GM19035 (cell line): ENCODE data around the gene CHTF18.

ENCODE experiments used
- ATAC-seq: cut with Tn5 transposase; IDR thresholded peaks from one replicate; pipeline ENCODE4 v1.9.1; 2021; ENCODE audit not compliant: unreplicated experiment

CHTF18 gene

DNA sequence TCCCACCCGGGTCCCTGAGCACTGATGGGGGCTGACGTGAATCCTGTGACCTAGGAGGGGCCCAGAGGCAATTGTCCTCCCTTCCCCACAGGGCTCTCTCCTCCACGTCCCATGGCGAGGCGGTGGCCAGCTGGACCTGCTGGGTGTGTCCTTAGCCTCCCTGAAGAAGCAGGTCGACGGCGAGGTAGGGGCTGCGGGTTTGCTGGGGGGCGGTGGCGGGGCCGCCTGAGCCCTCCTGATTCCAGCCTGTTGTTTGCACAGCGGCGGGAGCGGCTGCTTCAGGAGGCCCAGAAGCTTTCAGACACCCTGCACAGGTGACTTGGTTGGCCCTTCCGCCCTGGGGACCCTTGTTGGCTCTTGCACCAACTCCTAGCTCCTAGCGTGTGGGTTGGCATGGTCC lies 1.7 kb downstream of the CHTF18 start:
- no peak for ATAC-seq

DNA sequence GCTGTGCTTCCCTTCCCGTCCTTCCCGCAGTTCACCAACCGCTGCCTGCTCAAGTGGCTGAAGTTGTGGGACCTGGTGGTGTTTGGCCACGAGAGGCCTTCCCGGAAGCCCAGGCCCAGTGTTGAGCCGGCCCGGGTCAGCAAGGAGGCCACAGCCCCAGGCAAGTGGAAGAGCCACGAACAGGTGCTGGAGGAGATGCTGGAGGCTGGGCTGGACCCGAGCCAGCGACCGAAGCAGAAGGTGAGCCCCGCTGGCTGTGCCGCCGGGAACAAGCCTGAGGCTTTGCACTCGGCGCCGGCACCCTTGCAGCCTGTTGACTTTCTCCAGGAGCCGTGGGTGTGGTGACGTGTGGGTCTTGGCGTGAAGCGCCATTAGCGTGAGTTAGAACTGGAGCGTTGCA lies 2.7 kb downstream of the CHTF18 start:
- ATAC-seq = no peak

DNA sequence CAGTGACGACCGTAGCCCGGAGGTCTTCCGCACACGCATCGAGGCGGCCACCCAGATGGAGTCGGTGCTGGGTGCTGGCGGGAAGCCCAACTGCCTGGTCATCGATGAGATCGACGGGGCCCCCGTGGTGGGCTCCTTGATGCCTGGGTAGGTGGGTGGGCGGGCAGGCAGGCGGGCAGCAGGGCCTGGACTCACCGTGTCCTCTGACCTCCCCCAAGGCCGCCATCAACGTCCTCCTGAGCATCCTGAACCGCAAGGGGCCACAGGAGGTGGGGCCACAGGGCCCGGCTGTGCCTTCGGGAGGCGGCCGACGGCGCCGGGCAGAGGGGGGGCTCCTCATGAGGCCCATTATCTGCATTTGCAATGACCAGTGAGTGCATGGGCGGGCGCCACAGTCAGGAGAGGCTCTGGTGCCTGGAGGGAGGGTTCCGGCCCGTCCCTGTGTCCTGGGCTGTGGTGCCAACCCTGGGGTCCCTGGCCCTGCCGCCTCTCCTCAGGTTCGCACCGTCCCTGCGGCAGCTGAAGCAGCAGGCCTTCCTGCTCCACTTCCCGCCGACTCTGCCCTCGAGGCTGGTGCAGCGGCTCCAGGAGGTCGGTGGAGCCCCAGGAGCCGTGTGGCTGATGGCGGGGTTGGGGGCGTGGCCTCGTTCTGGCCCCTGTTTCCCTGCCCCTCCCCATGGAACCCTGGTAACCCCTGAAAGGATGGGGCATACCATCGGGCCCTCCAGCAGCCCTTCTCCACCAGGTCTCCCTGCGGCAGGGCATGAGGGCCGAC lies 4.0 kb downstream of the CHTF18 start:
- no peak for ATAC-seq

DNA sequence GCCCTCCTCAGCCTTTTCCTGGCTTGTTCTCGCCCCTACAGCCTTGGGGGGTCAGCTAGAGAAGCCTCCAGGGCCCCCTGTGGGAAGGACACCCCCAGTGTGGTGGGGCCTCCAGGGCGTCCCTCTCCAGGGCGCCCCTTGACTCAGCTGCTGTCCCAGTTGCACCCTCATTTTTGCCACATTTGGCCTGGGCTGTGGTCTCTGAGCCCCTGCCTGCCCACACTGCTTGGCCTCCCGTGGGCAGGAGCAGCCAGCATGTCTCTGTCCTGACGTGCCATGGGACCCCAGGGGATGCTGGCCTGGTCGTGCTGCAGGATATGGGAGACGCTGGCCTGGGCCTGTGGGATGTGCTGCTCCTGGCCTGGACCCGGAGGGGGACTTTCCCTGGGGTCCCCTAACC lies 5.0 kb downstream of the CHTF18 start:
- ATAC-seq = no peak

DNA sequence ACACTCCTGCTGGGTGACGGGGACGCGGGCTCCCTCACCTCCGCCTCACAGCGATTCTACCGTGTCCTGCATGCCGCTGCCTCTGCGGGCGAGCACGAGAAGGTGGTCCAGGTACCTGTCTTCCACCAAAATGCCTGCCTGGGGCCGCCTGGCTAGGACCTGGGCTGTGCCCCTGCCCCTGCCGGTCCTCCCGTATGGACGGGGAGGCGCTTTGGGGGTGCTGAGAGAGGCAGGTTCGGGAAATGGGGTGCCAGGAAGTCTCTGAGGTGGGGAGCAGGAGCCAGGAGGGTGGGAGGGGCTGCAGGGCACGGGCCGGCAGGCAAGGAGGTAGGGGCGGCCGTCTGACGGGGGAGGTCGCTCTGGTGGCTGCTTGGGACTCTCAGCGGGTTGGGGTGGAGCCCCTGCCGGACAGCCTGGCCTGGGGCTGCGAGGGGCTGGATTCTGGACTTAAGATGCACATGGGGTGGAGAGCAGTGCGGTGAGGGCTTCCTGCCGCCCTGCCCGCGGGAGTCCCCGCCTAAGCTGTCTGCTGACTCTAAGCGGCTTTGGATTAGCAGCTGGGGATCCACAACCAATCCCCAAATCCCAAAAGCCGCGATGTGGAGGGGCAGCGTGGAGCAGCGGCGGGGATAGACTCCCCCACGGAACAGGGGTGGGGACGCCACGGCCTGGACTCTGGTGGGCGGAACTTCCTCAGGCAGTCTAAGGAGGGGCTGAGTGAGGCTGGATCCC lies 5.8 kb downstream of the CHTF18 start:
- ATAC-seq = no peak

DNA sequence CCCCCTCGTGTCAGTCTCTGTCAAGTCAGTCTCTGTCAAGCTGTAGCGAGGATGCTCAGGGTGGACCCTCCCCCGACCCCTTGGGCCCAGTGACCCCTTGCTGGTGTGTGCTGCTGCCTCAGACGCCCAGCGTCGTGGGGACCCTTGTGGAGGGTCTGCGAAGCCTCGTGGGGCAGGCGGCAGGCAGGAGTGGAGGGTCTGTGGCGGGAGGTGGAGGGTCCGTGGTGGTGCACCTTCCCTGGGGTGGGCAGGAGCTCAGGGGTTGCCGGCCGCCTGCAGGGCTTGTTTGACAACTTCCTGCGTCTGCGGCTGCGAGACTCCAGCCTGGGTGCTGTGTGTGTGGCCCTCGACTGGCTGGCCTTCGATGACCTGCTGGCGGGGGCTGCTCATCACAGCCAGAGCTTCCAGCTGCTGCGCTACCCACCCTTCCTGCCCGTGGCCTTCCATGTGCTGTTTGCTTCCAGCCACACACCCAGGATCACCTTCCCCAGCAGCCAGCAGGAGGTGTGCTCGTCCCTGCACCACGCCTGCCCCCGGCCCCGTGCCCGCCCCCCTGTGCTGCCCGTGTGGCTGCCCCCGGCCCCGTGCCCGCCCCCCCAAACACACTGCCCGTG lies 6.5 kb downstream of the CHTF18 start:
- ATAC-seq = no peak

DNA sequence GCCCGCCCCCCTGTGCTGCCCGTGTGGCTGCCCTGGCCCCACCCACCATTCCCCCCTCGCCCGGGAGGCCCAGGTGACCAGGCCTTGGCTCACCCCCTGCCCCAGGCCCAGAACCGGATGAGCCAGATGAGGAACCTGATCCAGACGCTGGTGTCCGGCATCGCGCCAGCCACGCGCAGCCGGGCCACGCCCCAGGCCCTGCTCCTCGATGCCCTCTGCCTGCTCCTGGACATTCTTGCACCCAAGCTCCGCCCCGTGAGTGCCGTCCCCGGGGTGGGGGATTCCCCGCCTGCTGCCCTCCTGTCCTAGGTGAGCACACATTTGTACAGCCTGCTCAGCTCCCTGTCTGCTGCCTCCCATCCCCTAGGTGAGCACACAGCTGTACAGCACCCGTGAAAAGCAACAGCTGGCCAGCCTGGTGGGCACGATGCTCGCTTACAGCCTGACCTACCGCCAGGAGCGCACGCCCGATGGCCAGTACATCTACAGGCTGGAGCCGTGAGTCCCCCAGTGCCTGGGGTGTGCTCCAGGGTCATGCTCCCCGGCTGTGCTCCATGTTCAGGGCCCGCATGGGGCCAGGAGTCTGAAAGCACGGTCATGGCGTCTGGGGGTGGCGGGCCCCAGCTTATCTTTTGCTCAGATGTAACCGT lies 7.3 kb downstream of the CHTF18 start:
- ATAC-seq = no peak

DNA sequence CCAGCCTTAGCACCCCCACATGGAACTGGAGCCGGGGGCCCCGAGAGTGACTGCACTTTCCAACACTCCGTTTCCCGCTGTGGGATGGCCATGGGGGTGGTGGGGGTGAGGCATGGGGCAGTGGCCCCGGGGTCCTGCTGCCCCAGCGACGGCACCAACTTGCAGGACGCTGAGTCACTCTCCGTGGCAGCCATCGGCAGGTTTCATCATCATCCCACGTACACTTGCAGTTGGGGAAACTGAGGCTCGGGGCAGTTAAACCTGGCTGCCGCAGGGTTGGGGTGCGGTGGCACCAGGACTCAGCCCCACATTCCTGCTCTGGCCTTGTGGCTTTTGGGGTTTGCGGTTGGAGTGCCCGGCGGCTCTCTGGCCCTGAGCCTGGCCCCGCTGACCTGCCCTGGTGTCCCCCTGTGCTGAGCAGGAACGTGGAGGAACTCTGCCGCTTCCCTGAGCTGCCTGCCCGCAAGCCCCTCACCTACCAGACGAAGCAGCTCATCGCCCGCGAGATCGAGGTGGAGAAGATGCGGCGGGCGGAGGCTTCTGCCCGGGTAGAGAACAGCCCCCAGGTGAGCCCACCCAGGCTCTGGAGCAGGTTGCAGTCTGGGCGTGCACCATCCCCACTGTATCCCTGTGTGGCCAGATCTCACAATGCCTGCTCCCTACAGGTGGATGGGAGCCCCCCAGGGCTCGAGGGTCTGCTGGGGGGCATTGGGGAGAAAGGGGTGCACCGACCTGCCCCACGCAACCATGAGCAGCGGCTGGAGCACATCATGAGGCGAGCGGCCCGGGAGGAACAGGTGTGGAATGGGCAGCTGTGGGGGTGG lies 8.1 kb downstream of the CHTF18 start:
- ATAC-seq = no peak

DNA sequence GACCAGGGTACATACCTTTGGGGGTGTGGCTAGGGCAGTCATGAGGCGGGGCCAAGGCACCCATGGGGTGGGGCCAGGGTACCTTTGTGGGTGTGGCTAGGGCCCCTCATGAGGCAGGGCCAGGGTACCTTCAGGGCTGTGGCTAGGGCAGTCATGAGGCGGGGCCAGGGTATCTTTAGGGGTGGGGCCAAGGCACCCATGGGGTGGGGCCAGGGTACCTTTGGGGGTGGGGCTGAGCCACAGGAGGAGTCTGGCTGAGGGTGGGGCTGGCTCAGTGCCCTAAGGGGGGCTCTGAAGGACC lies 8.7 kb downstream of the CHTF18 start:
- ATAC-seq = no peak

DNA sequence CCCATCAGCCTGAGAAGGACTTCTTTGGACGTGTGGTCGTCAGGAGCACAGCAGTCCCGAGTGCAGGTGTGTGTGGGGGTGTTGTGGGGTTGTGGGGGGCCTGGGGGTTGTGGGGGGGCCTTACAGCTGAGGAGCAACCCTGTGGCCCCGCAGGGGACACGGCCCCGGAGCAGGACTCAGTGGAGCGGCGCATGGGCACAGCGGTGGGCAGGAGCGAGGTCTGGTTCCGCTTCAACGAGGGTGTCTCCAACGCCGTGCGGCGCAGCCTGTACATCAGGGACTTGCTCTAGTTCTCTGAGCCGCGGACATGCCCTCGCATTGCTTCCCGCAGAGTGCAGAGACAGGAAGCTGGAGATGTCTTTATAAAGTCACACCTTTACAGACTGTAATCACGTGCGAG lies 9.3 kb downstream of the CHTF18 start:
- no peak for ATAC-seq

DNA sequence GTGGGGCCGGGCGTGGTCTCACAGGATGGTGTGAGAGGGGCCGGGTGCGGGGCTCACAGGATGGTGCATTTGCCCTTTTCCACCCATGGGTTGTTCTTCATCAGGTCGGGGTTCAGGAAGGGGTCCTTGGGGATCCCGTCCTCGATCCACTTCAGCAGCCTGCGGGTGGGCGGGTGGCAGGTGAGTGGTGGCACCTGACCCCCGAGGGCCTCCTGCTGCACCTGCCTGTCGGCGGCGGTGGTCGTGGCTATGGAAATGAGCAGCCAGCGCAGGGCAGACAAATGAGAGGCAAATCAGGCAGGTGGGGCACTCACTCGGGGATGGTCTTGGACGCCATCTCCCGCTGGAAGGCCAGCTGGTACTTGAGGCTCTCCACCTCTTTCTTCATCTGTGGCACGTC lies 10.2 kb downstream of the CHTF18 start:
- no peak for ATAC-seq

DNA sequence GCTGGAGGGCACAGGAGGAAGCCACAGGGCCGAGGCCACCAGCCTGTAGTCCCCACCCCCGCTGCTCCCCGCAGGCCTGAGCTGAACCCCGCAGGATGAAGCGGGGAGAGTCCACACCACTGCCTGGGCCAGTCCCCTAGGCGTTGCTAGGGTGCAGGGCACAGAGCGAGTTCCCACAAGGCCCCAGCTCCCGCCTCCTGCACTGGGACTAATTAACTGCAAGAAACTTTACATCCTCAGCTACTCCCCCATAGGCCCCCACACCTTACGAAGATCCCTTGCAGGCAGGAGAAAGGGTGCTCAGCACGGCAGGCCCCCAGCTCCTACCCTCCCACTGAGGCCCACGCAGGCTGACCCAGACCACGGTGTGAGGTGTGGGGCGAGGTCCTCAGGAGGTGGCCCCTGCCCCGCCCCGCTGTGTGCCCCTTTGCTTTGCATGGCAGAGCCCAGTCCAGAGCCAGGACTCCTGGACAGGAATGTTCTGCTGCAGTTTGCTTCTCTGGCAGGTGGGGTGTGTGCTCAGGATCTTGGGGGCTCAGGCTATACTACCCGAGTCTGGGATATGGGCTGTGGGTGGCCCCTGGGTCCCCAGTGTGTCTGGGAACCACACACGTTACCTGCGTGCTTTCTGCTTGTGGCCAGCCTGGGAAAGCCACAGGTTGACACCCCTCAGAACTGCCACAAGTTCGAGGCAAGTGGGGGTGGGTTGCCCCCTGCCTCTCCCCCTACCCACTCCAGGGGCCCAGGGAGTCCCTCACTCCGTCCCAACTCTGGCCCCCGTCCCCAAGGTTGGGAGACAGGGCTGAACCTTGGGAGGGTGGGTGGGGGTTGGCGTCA lies 10.9 kb downstream of the CHTF18 start:
- ATAC-seq = no peak

DNA sequence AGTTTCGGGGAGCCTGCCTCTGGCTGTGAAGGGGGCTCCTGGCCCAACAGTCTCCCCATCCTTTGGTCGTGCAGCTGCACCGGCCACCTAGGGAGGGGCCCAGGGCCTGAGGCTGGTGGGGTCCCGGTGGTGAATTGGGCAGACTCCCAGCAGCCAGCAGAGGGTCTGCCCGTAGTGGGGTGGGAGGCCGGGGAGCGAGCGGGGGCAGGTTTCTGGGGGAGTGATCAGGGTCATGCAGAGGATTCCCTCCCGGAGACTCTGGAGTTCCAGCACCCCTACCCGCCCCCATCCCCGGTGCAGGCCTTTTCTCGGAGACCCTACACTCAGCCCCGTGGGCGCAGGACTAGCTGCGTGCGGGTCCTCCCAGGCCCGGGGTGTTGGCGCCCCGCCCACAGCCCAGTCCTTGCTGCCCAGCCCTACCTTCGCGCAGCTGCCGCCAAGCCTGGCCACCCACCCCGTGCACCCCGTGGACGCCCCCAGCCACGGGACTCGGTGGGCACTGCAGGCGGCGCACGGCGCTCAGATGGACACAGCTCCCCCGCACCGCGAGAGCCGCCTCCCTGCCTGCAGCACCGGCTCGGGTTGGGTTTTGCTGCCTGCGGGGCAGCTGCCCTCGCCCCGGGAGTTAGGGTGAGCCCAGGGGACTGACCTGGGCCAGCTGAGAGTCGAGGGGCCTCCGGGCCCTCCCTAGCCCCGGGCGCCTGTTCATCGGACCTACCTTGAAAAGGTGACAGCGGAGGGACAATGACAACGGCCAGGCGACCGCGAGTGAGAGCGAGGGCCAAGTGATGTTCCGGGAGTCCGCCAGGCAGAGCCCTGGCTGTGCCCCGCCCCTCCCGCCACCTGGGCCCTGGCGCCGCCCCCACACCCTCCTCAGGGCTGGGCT lies 11.8 kb downstream of the CHTF18 start, which contains the start of gene GNG13:
Gene GNG13, minus strand, starts transcription at position 787 of the 886 bp plus-strand sequence. CDS start 1,657 bp downstream, outside the sequence.
- ATAC-seq = no peak

DNA sequence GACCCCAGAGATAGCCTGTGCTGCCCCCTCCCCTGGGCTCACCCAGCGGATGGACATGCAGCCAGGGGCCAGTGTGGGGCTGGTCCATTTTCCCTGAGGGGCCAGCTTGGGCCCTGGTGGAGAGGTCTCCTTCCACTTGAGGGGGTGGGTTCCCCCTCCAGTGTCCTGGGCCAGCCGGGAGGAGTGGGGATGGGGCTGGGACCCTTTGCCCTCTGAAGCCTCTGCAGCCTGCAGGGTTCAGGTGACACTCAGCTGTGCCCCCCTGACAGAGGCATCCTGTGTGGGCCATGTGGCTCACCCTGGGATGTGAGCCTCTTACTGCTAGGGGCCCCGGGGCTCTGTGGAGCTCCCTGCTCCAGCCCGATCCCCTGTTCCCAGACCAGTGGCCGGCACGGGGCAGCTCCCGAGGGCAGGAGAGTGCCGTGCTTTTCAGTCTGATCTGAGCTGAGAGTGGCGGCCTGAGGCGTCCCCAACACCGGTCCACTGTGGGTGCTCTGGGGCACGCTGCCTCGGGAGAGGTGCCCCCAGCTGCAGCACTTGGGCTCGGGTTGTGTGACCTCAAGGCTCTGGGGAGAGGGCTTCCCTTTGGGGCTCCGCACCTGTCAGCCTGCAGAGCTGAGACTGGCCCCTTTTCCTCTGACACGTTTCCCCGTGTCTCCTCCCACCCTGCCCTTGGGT lies 12.6 kb downstream of the CHTF18 start:
- no peak for ATAC-seq

DNA sequence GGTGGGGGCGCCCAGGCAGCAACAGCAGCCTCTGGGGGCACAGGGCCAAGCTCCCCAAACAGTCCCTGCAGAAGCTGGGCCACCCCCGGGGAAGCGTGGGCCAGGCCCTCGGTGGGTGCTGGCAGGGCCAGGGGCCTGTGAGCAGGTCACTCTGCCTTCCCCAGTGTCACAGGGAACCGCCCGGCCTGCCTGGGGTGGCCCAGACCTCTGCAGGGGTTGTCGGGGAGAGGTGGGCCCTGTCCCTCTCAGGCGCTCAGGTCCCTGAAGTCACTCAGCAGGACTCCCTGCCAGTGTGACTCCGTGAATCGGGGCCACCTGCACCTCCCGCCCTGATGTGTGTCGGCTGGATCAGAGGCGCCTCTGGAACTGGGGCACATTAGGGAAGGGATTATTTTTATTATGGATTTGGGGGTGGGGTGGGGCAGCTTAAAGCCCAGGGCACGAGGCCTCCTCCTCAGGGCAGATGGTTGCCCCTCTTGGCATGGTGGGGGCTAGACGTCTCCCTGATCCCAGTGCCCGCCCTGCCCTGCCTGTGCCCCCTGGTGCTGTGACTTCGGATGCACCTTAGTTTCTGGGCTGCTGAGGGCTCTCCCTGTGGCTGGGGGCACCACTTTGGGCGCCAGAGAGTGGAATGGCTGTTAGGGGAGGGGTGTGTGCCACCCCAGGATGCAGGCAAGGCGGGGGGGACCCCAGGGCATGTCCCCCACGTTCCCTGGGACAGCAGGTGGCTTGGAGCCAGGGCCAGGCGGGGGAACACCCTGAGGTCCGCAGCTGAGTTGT lies 13.4 kb downstream of the CHTF18 start:
- ATAC-seq = no peak

DNA sequence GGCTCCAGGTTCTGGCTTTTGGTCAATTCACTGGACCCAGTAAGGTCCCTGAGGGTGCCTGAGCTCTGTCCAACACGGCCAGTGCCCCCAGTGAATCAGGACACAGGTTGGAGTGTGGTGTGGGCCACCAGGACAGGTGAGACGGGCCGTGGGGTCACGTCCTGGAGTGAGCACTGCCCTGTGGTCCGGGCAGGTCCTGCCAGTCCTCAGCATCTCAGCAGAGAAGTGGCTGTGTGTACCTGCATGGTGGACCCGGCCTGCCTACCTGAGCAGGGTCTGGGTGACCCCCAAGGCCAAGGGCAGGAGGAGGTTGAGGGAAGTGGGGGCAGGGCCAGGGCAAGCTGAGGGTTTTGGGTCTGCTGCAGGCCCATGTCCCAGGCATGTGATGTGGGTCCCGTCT lies 14.0 kb downstream of the CHTF18 start:
- no peak for ATAC-seq

DNA sequence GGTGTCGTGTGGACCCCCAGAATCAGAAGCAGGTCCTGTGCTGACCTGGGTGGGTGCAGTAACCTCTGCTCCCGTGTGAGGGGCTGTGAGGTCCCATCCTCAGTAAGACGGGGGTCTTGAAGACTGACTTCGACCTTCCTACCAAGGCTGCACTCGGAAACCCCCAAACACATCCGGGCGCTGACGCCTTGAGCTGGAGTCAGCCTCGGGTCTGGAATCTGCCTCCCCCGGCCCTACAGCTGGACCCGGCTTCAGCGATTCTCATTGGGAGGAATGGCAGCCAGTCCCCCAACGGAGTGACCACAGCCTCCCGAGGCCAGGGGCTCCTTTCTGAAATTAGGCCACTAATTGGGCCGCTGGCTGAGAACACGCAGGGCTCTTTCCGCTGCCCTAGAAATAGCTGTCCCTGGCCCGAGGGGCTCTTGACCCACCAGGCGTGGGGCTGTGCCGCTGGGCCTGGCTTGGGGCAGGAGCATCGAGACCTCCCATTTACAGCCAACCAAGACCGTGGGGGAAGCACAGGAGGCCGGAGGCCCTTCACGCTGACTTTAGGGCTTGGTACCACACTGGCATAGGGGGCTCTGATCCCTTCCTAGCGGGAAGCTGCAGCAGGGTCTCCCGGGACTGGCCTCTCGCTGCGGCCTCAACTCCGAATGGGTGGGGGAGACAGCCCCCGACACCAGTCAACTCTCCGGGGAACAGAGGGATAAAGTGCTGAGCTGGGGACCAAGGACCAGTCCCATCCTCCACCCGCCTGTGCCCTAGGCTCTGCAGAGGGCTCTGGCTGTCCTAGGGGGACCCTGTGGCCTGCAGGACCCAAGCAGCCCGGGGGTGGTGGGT lies 14.7 kb downstream of the CHTF18 start:
- no peak for ATAC-seq
